ENCODE measurements around the gene CDKN2AIP. TPM values are rescaled to one million over a fixed set of nuclear protein-coding genes. Genes with fewer than 3 reads are reported as not detected.
"Not testable (repeated sequence)": the region's sequence is repeated elsewhere in the genome, so short reads cannot be mapped to it uniquely, and the experiment has no call there.

The CDKN2AIP gene
- total RNA-seq, 1 donor from 2014 or later: 9.4 TPM

DNA sequence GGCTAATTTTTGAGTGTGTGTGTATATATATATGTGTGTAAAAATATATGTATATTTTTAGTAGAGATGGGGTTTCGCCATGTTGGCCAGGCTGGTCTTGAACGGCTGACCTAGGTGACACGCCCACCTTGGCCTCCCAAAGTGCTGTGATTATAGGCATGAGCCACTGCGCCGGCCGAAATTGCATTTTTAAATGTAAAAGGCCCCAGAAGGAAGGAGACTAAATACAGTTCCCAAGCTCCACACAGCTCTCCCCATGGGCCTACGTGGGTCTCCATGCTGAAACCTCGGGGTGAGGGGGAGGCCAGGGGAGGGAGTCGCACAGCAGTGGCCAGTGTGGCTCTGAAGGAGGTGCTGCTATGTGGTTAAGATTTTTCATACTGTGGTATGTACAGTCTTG, 12.8 kb upstream of the CDKN2AIP start:
- no peaks in the 10 kb centered on the region for H3K9me3 Mint-ChIP-seq (ENCODE audit: low read depth)
- no peak for TF ChIP-seq CTCF (IDR thresholded peaks at IDR 0.05)
- H3K27ac Mint-ChIP-seq (ENCODE audit: unreplicated experiment): no peak overlapping the region
- H3K4me1 Mint-ChIP-seq (ENCODE audit: low read depth): peaks cover 12% of the 10 kb centered on the region
- no peak overlapping the region for H3K4me3 Mint-ChIP-seq (ENCODE audit: unreplicated experiment)
- no peaks in the 10 kb centered on the region for H3K36me3 Mint-ChIP-seq (ENCODE audit: low read depth)
- H3K27me3 Mint-ChIP-seq (ENCODE audit: low read depth): no peaks in the 10 kb centered on the region
- no peak for DNase-seq (ENCODE audit: low spot score)

- not testable (repeated sequence) for DNase-seq (ENCODE audit: low spot score); H3K4me3 Mint-ChIP-seq (ENCODE audit: unreplicated experiment); H3K9me3 Mint-ChIP-seq (ENCODE audit: low read depth); H3K27ac Mint-ChIP-seq (ENCODE audit: unreplicated experiment); H3K27me3 Mint-ChIP-seq (ENCODE audit: low read depth); H3K36me3 Mint-ChIP-seq (ENCODE audit: low read depth)
- H3K4me1 Mint-ChIP-seq (ENCODE audit: low read depth): peaks cover 12% of the 10 kb centered on the region
These were observed 11.3 kb upstream of the CDKN2AIP start for GRCh38 chr4:183433183-183433582.

- peaks cover 16% of the 10 kb centered on the region for H3K4me1 Mint-ChIP-seq (ENCODE audit: low read depth)
- no peak for DNase-seq (ENCODE audit: low spot score)
- TF ChIP-seq CTCF (IDR thresholded peaks at IDR 0.05): no peak
- H3K27me3 Mint-ChIP-seq (ENCODE audit: low read depth): no peaks in the 10 kb centered on the region
- H3K36me3 Mint-ChIP-seq (ENCODE audit: low read depth): no peaks in the 10 kb centered on the region
- H3K9me3 Mint-ChIP-seq (ENCODE audit: low read depth): peaks cover 2% of the 10 kb centered on the region
- H3K27ac Mint-ChIP-seq (ENCODE audit: unreplicated experiment): no peak overlapping the region
- no peak overlapping the region for H3K4me3 Mint-ChIP-seq (ENCODE audit: unreplicated experiment)
These were observed 10.2 kb upstream of the CDKN2AIP start for GRCh38 chr4:183434264-183434663.

DNA sequence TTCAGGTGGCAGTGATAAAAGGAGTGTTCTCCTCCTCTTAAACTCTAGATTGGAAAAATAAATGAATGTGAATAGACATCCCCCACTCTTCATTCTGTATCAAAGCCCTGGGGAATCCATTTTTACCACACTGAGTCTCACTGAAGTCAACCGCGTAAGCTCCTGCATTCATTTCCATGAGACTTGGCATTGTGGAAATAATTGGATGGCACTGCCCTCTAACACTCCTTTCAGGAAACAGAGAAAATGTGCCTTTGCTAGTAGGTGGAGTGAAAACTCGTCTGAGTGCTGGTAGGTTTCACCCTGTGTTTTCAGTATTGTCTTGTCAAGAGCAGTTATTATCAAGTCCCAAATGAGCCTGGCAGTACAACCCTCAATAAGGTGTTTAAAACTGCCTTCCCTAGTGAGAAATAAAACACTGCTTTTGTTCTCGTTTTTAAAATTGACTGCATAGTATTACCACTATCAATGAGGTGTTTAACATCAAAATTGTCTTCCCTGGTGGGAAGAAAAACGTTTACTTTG, 9.7 kb upstream of the CDKN2AIP start:
- Mint-ChIP-seq H3K27me3 (ENCODE audit: low read depth) (no peaks in the 10 kb centered on the region), H3K27ac (ENCODE audit: unreplicated experiment) (no peak overlapping the region), H3K4me3 (ENCODE audit: unreplicated experiment) (no peak overlapping the region), H3K36me3 (ENCODE audit: low read depth) (no peaks in the 10 kb centered on the region), H3K9me3 (ENCODE audit: low read depth) (peaks cover 2% of the 10 kb centered on the region), H3K4me1 (ENCODE audit: low read depth) (peaks cover 16% of the 10 kb centered on the region)
- DNase-seq (ENCODE audit: low spot score): no peak
- TF ChIP-seq CTCF (IDR thresholded peaks at IDR 0.05): no peak

- H3K27me3 Mint-ChIP-seq (ENCODE audit: low read depth): no peaks in the 10 kb centered on the region
- no peak for TF ChIP-seq CTCF (IDR thresholded peaks at IDR 0.05)
- H3K27ac Mint-ChIP-seq (ENCODE audit: unreplicated experiment): no peak overlapping the region
- peaks cover 2% of the 10 kb centered on the region for H3K9me3 Mint-ChIP-seq (ENCODE audit: low read depth)
- no peak for DNase-seq (ENCODE audit: low spot score)
- no peaks in the 10 kb centered on the region for H3K36me3 Mint-ChIP-seq (ENCODE audit: low read depth)
- H3K4me1 Mint-ChIP-seq (ENCODE audit: low read depth): peaks cover 10% of the 10 kb centered on the region
- no peak overlapping the region for H3K4me3 Mint-ChIP-seq (ENCODE audit: unreplicated experiment)
These were observed 8.6 kb upstream of the CDKN2AIP start for GRCh38 chr4:183435803-183436202.

GRCh38 chr4:183436417-183436816, 8.0 kb upstream of the CDKN2AIP start:
- Mint-ChIP-seq H3K4me3 (ENCODE audit: unreplicated experiment) (no peak overlapping the region), H3K4me1 (ENCODE audit: low read depth) (peaks cover 4% of the 10 kb centered on the region), H3K36me3 (ENCODE audit: low read depth) (no peaks in the 10 kb centered on the region), H3K27me3 (ENCODE audit: low read depth) (no peaks in the 10 kb centered on the region), H3K9me3 (ENCODE audit: low read depth) (peaks cover 2% of the 10 kb centered on the region), H3K27ac (ENCODE audit: unreplicated experiment) (no peak overlapping the region)
- DNase-seq (ENCODE audit: low spot score): no peak
- no peak for TF ChIP-seq CTCF (IDR thresholded peaks at IDR 0.05)
